SU-DHL-6 (cell line): ENCODE measurements around the gene GRM8.

Experiments used
- H2AFZ ChIP-seq: fragments of 200-600 bp; sonication (generic); 2 replicates; pipeline ENCODE4 v1.6.1; 2014; ENCODE audit warnings: low read depth, mild to moderate bottlenecking, moderate library complexity, mixed read lengths, antibody characterized with exemption, low read length; ENCODE audit not compliant: severe bottlenecking
- H3F3A ChIP-seq: fragments of 200-600 bp; shearing (Covaris generic); 2 replicates; pipeline ENCODE4 v1.6.0; 2016; ENCODE audit warnings: antibody characterized with exemption, mild to moderate bottlenecking; ENCODE audit not compliant: insufficient read depth
- H3K27ac ChIP-seq: fragments of 200-600 bp; sonication (generic); 2 replicates; pipeline ENCODE4 v1.5.1; 2016; ENCODE audit warnings: low read depth, mild to moderate bottlenecking, low read length, moderate library complexity, mixed read lengths
- H3K27me3 ChIP-seq: fragments of 200-600 bp; sonication (generic), shearing (Covaris generic); 2 replicates; pipeline ENCODE4 v1.6.0; 2014; ENCODE audit warnings: mild to moderate bottlenecking, low read length
- H3K36me3 ChIP-seq: fragments of 200-600 bp; sonication (generic); 2 replicates; pipeline ENCODE4 v1.6.1; 2014; ENCODE audit warnings: mild to moderate bottlenecking, low read length, mixed read lengths
- H3K4me2 ChIP-seq: fragments of 300-600, 200-600 bp; shearing (Covaris generic), sonication (generic); 2 replicates; pipeline ENCODE4 v1.6.0; 2014; ENCODE audit warnings: low read length, low read depth, mild to moderate bottlenecking; ENCODE audit not compliant: poor library complexity, severe bottlenecking
- H3K4me3 ChIP-seq: fragments of 200-600 bp; sonication (generic); 2 replicates; pipeline ENCODE4 v1.5.1; 2014; ENCODE audit warnings: antibody characterized with exemption, low read length, mild to moderate bottlenecking, mixed read lengths; ENCODE audit not compliant: insufficient read depth, poor library complexity, severe bottlenecking
- H3K79me2 ChIP-seq: fragments of 200-600 bp; sonication (generic); 2 replicates; pipeline ENCODE4 v1.6.1; 2014; ENCODE audit warnings: mild to moderate bottlenecking, low read length, moderate library complexity; ENCODE audit not compliant: insufficient read depth
- H3K9ac ChIP-seq: fragments of 200-600 bp; sonication (generic); 2 replicates; pipeline ENCODE4 v1.7.0; 2014; ENCODE audit warnings: mild to moderate bottlenecking, low read length
- H3K9me2 ChIP-seq: fragments of 200-600 bp; sonication (generic); replicated peaks from 2 replicates; pipeline ENCODE4 v1.6.1; 2014; ENCODE audit warnings: low read length; ENCODE audit not compliant: insufficient read depth
- H3K9me3 ChIP-seq: fragments of 200-600 bp; sonication (generic); 2 replicates; pipeline ENCODE4 v1.6.1; 2014; ENCODE audit warnings: low read length, mixed read lengths; ENCODE audit not compliant: insufficient read depth
- H4K20me1 ChIP-seq: fragments of 200-600 bp; sonication (generic); 2 replicates; pipeline ENCODE4 v1.6.1; 2014; ENCODE audit warnings: low read depth, mild to moderate bottlenecking, antibody characterized with exemption, low read length, moderate library complexity, mixed read lengths
- EZH2phosphoT487 ChIP-seq: fragments of 200-600 bp; sonication (generic), shearing (Covaris generic); conservative IDR thresholded peaks from 2 replicates; pipeline ENCODE4 v1.6.1; 2018; ENCODE audit warnings: mild to moderate bottlenecking, antibody characterized with exemption, low read length, moderate library complexity, mixed read lengths
- TF ChIP-seq, protein P1 (sequence below): fragments of 200-600 bp; sonication (generic); IDR thresholded peaks from one replicate; pipeline ENCODE4 v1.5.1; 2017; ENCODE audit warnings: antibody characterized with exemption, mild to moderate bottlenecking, low read length, moderate library complexity; ENCODE audit not compliant: insufficient read depth, poor library complexity, severe bottlenecking

Gene GRM8

GRCh38 chr7:126699707-126700106, 553.0 kb downstream of the GRM8 start:
- H3K4me3 ChIP-seq, result peak overlapping the region; percentile 35
- H4K20me1 ChIP-seq, result no peaks in the 10 kb centered on the region
- peak overlapping the region; percentile 48 for H3K9ac ChIP-seq
- no peaks in the 10 kb centered on the region for H3K9me3 ChIP-seq
- no peaks in the 10 kb centered on the region for H3K27me3 ChIP-seq
- H3K79me2 ChIP-seq, result no peaks in the 10 kb centered on the region
- H3K9me2 ChIP-seq, result no peaks in the 10 kb centered on the region
- peak overlapping the region; percentile 78 for H3K4me2 ChIP-seq
- no peaks in the 10 kb centered on the region for H3K36me3 ChIP-seq
- TF ChIP-seq, protein P1, sequence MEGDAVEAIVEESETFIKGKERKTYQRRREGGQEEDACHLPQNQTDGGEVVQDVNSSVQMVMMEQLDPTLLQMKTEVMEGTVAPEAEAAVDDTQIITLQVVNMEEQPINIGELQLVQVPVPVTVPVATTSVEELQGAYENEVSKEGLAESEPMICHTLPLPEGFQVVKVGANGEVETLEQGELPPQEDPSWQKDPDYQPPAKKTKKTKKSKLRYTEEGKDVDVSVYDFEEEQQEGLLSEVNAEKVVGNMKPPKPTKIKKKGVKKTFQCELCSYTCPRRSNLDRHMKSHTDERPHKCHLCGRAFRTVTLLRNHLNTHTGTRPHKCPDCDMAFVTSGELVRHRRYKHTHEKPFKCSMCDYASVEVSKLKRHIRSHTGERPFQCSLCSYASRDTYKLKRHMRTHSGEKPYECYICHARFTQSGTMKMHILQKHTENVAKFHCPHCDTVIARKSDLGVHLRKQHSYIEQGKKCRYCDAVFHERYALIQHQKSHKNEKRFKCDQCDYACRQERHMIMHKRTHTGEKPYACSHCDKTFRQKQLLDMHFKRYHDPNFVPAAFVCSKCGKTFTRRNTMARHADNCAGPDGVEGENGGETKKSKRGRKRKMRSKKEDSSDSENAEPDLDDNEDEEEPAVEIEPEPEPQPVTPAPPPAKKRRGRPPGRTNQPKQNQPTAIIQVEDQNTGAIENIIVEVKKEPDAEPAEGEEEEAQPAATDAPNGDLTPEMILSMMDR, result no peak
- no peak for TF ChIP-seq EZH2phosphoT487
- H3K27ac ChIP-seq, result peak overlapping the region; percentile 87
- no peak overlapping the region for H2AFZ ChIP-seq
- H3F3A ChIP-seq, result peaks cover 40% of the 10 kb centered on the region

DNA sequence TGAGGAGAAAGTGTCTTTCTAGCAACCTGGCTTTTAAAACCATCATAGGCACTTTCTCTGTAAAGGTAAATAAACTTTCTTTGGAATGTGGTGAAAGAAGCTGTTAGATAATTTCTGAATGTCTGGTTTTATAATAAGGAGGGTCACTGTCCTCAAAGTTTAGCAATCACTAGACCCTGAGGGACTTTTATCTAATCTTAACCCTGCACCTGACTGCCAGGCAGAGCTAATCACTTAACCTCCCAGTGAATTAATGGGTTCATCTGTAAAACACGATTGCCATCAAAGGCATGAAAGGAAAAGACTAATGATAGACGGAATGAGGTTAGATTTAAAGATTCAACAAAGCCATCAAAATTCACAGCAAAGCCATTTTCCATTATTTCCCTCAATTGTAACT, 553.8 kb downstream of the GRM8 start:
- Histone ChIP-seq H3K4me2 (peak overlapping the region; percentile 78), H3K27me3 (no peaks in the 10 kb centered on the region), H4K20me1 (no peaks in the 10 kb centered on the region), H3K79me2 (no peaks in the 10 kb centered on the region), H3K9me3 (no peaks in the 10 kb centered on the region), H3K36me3 (no peaks in the 10 kb centered on the region), H3K27ac (peak overlapping the region; percentile 87), H3K9ac (peak overlapping the region; percentile 48), H3K9me2 (no peaks in the 10 kb centered on the region), H3K4me3 (peak overlapping the region; percentile 35), H3F3A (peaks cover 40% of the 10 kb centered on the region), H2AFZ (peak overlapping the region; percentile 17)
- no peak for TF ChIP-seq EZH2phosphoT487
- TF ChIP-seq, protein P1, result no peak

GRCh38 chr7:126698446-126698845, 554.3 kb downstream of the GRM8 start:
- H3K9me3 ChIP-seq, result no peaks in the 10 kb centered on the region
- no peaks in the 10 kb centered on the region for H3K36me3 ChIP-seq
- no peaks in the 10 kb centered on the region for H4K20me1 ChIP-seq
- H3K27me3 ChIP-seq, result no peaks in the 10 kb centered on the region
- H3K9ac ChIP-seq, result peak overlapping the region; percentile 48
- no peak overlapping the region for H3K4me3 ChIP-seq
- peak overlapping the region; percentile 78 for H3K4me2 ChIP-seq
- peak overlapping the region; percentile 87 for H3K27ac ChIP-seq
- H3F3A ChIP-seq, result peaks cover 40% of the 10 kb centered on the region
- peak overlapping the region; percentile 17 for H2AFZ ChIP-seq
- TF ChIP-seq EZH2phosphoT487, result no peak
- TF ChIP-seq, protein P1, result no peak
- no peaks in the 10 kb centered on the region for H3K79me2 ChIP-seq
- H3K9me2 ChIP-seq, result no peaks in the 10 kb centered on the region
